Endothelial cell of umbilical vein (primary cell): ENCODE results near the gene PSIP1. TPM values are rescaled to one million over a fixed set of nuclear protein-coding genes. Genes with fewer than 3 reads are reported as not detected.

Experiments
- BruUV-seq: library from RNA; stranded (reverse); fragments of 400-500 nt; replicated peaks from 2 replicates; lab custom pipeline; 2021; lab: Mats Ljungman, UMichigan
- CTCF ChIA-PET: fragments of 300-600, 350-600 bp; sonication (Branson Sonifier 250); formaldehyde crosslinking; loops from one replicate; lab custom pipeline; 2021; ENCODE audit warnings: antibody characterized with exemption, inconsistent platforms; lab: Charles Lee
- POLR2A ChIA-PET: fragments of 300-600, 350-600 bp; sonication (Branson Sonifier 250); formaldehyde crosslinking; loops from one replicate; lab custom pipeline; 2021; ENCODE audit warnings: antibody characterized with exemption, inconsistent platforms; lab: Charles Lee
- DNase-seq: peaks from one replicate; pipeline ENCODE4 v3.0.0-alpha.2; 2011; ENCODE audit warnings: low read depth, low spot score
- FAIRE-seq: peaks from 2 replicates; lab custom pipeline; 2011; peaks lifted over from hg19 to GRCh38; lab: Jason Lieb, UNC
- H2AFZ ChIP-seq: 2 replicates; pipeline ENCODE4 v1.6.0; 2012; ENCODE audit warnings: low read depth, low read length, control low read depth, inconsistent platforms
- H3K27ac ChIP-seq: 2 replicates; pipeline ENCODE4 v1.5.1; 2011; ENCODE audit warnings: low read depth, mild to moderate bottlenecking, control low read depth, low read length, moderate library complexity; ENCODE audit not compliant: insufficient read depth
- H3K27me3 ChIP-seq, 2 experiments: 2 replicates each; pipeline versions ENCODE4 v1.6.0 to v1.6.1; 2011; ENCODE audit warnings: low read length in 2 of 2, mixed read lengths in 1 of 2; ENCODE audit not compliant: control insufficient read depth in 2 of 2, insufficient read depth in 2 of 2
- H3K36me3 ChIP-seq, 2 experiments: 2 replicates in 1 of 2; 3 replicates in 1 of 2; pipeline ENCODE4 v1.5.1; 2011; ENCODE audit warnings: low read length in 2 of 2, mild to moderate bottlenecking in 1 of 2, moderate library complexity in 1 of 2; ENCODE audit not compliant: control insufficient read depth in 2 of 2, insufficient read depth in 2 of 2; ENCODE audit errors: extremely low read depth in 1 of 2
- H3K4me1 ChIP-seq: 3 replicates; pipeline ENCODE4 v1.5.1; 2011; ENCODE audit warnings: mild to moderate bottlenecking, low read length; ENCODE audit not compliant: control insufficient read depth, insufficient read depth; ENCODE audit errors: extremely low read depth
- H3K4me2 ChIP-seq: 2 replicates; pipeline ENCODE4 v1.6.1; 2011; ENCODE audit warnings: low read length, control low read depth, mixed read lengths; ENCODE audit not compliant: insufficient read depth
- H3K4me3 ChIP-seq, 3 experiments: fragments of 200-600 bp in 1 of 3; sonication (generic), shearing (Covaris generic) in 1 of 3; replicated peaks in 1 of 3; 2 replicates each; pipeline ENCODE4 v1.5.1; 2011 to 2016; ENCODE audit warnings: control low read depth in 3 of 3, low read length in 3 of 3, mild to moderate bottlenecking in 2 of 3, inconsistent platforms in 1 of 3, low read depth in 1 of 3, moderate library complexity in 1 of 3; ENCODE audit not compliant: insufficient read depth in 1 of 3
- H3K79me2 ChIP-seq: 2 replicates; pipeline ENCODE4 v1.6.0; 2012; ENCODE audit warnings: low read length, inconsistent platforms; ENCODE audit not compliant: control insufficient read depth, insufficient read depth
- H3K9ac ChIP-seq: replicated peaks from 2 replicates; pipeline ENCODE3; 2011; ENCODE audit warnings: low read length, control low read depth; ENCODE audit not compliant: insufficient read depth; ENCODE audit errors: extremely low read depth
- H3K9me1 ChIP-seq: replicated peaks from 3 replicates; pipeline ENCODE4 v1.6.0; 2011; ENCODE audit warnings: mild to moderate bottlenecking, low read length; ENCODE audit not compliant: control insufficient read depth, insufficient read depth; ENCODE audit errors: extremely low read depth
- H3K9me3 ChIP-seq: replicated peaks from 2 replicates; pipeline ENCODE4 v1.5.1; 2012; ENCODE audit warnings: low read length, inconsistent platforms; ENCODE audit not compliant: control insufficient read depth, insufficient read depth
- H4K20me1 ChIP-seq: replicated peaks from 2 replicates; pipeline ENCODE3; 2011; ENCODE audit warnings: mild to moderate bottlenecking, low read length; ENCODE audit not compliant: control insufficient read depth, insufficient read depth; ENCODE audit errors: extremely low read depth
- FOS ChIP-seq: IDR thresholded peaks from 2 replicates; pipeline ENCODE4 v1.6.1; 2011; ENCODE audit warnings: mild to moderate bottlenecking, low read length, moderate library complexity, borderline replicate concordance; ENCODE audit not compliant: insufficient read depth
- GATA2 ChIP-seq: IDR thresholded peaks from 2 replicates; pipeline ENCODE4 v1.7.0; 2011; ENCODE audit warnings: low read depth, mild to moderate bottlenecking, moderate library complexity, mixed read lengths, low read length; ENCODE audit not compliant: insufficient read length, insufficient read depth
- POLR2A ChIP-seq: IDR thresholded peaks from 2 replicates; pipeline ENCODE4 v1.6.1; 2012; ENCODE audit warnings: low read depth, mild to moderate bottlenecking, control low read depth, low read length
- POLR2AphosphoS5 ChIP-seq: IDR thresholded peaks from 2 replicates; pipeline ENCODE4 v1.6.1; 2012; ENCODE audit warnings: low read depth, mild to moderate bottlenecking, control low read depth, low read length, moderate library complexity; ENCODE audit not compliant: insufficient read depth
- dilution Hi-C: fragments of 300-500 bp; cut with MboI; formaldehyde crosslinking; loops from one replicate; pipeline ENCODE4 v1.15.0; 2019; ENCODE audit warnings: low sequenced_read_pairs; ENCODE audit not compliant: extremely low pct_ligation_motif_present
- intact Hi-C: fragments of 100-400 bp; cut with micrococcal nuclease; formaldehyde crosslinking; loops from one replicate; pipeline ENCODE4 v1.10.0; 2022
- polyA plus RNA-seq, 4 experiments: library from polyadenylated mRNA; depleted of rRNA in 3 of 4; stranded (reverse) in 3 of 4; unstranded in 1 of 4; fragments of >200 nt; gene quantifications; 2 replicates each; pipeline versions ENCODE4 v1.2.1 to v1.2.3, GENCODE V29; 2011 to 2012; ENCODE audit warnings: missing spikeins in 1 of 4
- total RNA-seq: library from RNA; stranded (reverse); gene quantifications from 2 replicates; pipeline ENCODE4 v1.2.3, GENCODE V29; 2021
- TF ChIP-seq, protein P1 (sequence below): IDR thresholded peaks from 2 replicates; pipeline ENCODE4 v1.6.1; 2011; ENCODE audit not compliant: insufficient read depth, insufficient read length
- TF ChIP-seq, protein P2 (sequence below), 2 donors: IDR thresholded peaks; 1 replicate in 1 of 2; 2 replicates in 1 of 2; pipeline ENCODE4 v1.5.1; 2011; ENCODE audit warnings: low read length in 2 of 2, mild to moderate bottlenecking in 2 of 2, moderate library complexity in 2 of 2, control low read depth in 1 of 2, inconsistent platforms in 1 of 2, low read depth in 1 of 2; ENCODE audit not compliant: insufficient read depth in 1 of 2; ENCODE audit errors: extremely low read depth in 1 of 2

Gene PSIP1
- total and polyA plus RNA-seq, 2 donors (not counting 3 experiments of a cell fraction or from before 2014, with no cell fraction given): 12.9 to 76.7 TPM

DNA sequence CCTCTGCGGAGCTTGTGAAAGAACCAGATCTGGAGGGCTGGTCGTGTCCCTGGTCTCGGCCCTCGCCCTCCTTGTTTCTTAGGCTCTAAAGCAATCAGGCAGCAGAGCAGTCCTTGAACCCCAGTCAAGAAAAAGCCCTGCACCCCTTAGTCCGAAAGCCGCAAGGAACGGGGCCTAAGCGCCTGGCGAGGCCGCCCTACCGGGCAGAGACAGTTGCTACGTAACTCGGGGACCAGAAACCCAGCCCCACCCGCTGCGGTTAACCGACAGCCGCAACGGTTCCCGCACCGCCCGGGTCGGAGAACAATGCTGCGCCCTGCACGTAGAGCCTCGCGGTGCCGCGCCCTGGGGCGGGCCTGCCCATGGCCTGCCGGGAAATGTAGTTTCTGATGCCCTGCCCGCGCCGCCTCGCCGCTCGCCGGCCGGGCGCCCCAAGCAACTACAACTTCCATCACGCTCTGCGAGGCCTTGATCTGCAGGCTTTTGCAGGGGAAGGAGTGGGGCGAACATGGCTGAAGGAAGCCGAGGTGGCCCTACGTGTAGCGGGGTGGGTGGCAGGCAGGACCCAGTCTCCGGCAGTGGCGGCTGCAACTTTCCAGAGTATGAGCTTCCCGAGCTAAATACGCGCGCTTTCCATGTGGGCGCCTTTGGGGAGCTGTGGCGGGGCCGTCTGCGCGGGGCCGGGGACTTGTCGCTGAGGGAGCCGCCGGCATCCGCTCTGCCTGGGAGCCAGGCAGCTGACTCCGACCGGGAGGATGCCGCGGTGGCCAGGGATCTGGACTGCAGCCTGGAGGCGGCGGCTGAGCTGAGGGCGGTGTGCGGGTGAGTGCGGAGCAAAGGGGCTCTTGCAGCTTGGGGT, 88.2 kb downstream of the PSIP1 start, which contains the start of gene SNAPC3:
TSS of gene SNAPC3 (plus strand) at position 505 of the 859 bp plus-strand sequence. CDS start at position 509, 4 bp downstream.
- Histone ChIP-seq H4K20me1 (peaks cover 2% of the 10 kb centered on the region), H3K79me2 (peaks cover 46% of the 10 kb centered on the region), H3K27me3 (no peaks in the 10 kb centered on the region), H3K36me3 (peaks cover 3 to 7% of the 10 kb centered on the region in 2 experiments), H3K27ac (peak within 1 kb of the TSS; percentile 80), H3K4me1 (peaks cover 11% of the 10 kb centered on the region), H3K9me3 (no peaks in the 10 kb centered on the region), H2AFZ (peak within 1 kb of the TSS; percentile 95), H3K9ac (peak within 1 kb of the TSS; percentile 89), H3K4me2 (peak within 1 kb of the TSS; percentile 97), H3K9me1 (no peaks in the 10 kb centered on the region), H3K4me3 (peak within 1 kb of the TSS; percentile 80 to 100 (median 94))
- no TSS peak for BruUV-seq
- dilution Hi-C loops (no loop called here), intact Hi-C loops (loop anchor here (1.0 to 5.0 kb wide), 9 partner anchors 115 to 430 kb away; partner anchors contain the start of genes CCDC171 and TTC39B)
- peak; percentile 90 for FAIRE-seq
- ChIA-PET POLR2A (no interaction called here), CTCF (interaction anchor here (1.2 to 2.4 kb wide), 3 partner anchors 41 to 211 kb away, joined by 3 to 9 read pairs (median 5); no protein-coding TSS in a partner anchor)
- TF ChIP-seq FOS: no peak
- peak; percentile 93 for TF ChIP-seq POLR2AphosphoS5
- TF ChIP-seq, protein P1, sequence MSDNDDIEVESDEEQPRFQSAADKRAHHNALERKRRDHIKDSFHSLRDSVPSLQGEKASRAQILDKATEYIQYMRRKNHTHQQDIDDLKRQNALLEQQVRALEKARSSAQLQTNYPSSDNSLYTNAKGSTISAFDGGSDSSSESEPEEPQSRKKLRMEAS: peak; percentile 41
- peak; percentile 88 for TF ChIP-seq POLR2A
- TF ChIP-seq GATA2: no peak
- TF ChIP-seq, protein P2, sequence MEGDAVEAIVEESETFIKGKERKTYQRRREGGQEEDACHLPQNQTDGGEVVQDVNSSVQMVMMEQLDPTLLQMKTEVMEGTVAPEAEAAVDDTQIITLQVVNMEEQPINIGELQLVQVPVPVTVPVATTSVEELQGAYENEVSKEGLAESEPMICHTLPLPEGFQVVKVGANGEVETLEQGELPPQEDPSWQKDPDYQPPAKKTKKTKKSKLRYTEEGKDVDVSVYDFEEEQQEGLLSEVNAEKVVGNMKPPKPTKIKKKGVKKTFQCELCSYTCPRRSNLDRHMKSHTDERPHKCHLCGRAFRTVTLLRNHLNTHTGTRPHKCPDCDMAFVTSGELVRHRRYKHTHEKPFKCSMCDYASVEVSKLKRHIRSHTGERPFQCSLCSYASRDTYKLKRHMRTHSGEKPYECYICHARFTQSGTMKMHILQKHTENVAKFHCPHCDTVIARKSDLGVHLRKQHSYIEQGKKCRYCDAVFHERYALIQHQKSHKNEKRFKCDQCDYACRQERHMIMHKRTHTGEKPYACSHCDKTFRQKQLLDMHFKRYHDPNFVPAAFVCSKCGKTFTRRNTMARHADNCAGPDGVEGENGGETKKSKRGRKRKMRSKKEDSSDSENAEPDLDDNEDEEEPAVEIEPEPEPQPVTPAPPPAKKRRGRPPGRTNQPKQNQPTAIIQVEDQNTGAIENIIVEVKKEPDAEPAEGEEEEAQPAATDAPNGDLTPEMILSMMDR (IDR thresholded peaks at IDR 0.05; ENCODE audit: extremely low read depth in 1 of 2, insufficient read depth in 1 of 2, low read depth in 1 of 2, low read length in 2 of 2): no peak
- DNase-seq: peak; percentile 98
